Kidney epithelial cell (primary cell): ENCODE measurements around the gene CIB1. TPM values are rescaled to one million over a fixed set of nuclear protein-coding genes. Genes with fewer than 3 reads are reported as not detected.

ENCODE experiments used
- DNase-seq: peaks from one replicate; pipeline ENCODE4 v3.0.0-alpha.2; 2010; ENCODE audit warnings: low read depth
- H3K27me3 ChIP-seq: 2 replicates; pipeline ENCODE4 v1.6.0; 2011; ENCODE audit warnings: low read length; ENCODE audit not compliant: control insufficient read depth, insufficient read depth
- H3K36me3 ChIP-seq: 2 replicates; pipeline ENCODE4 v1.5.1; 2011; ENCODE audit warnings: low read length; ENCODE audit not compliant: control insufficient read depth, insufficient read depth
- H3K4me3 ChIP-seq: 2 replicates; pipeline ENCODE4 v1.5.1; 2011; ENCODE audit warnings: low read depth, mild to moderate bottlenecking, control low read depth, low read length
- CTCF ChIP-seq: IDR thresholded peaks from 2 replicates; pipeline ENCODE4 v1.5.1; 2011; ENCODE audit warnings: mild to moderate bottlenecking, moderate library complexity, low read length, control low read depth, inconsistent platforms; ENCODE audit not compliant: insufficient read depth, poor library complexity, severe bottlenecking
- total RNA-seq: library from RNA; depleted of rRNA; stranded (reverse); fragments of >200 nt; gene quantifications from 2 replicates; pipeline ENCODE4 v1.2.3, GENCODE V29; 2015

CIB1 gene
- total RNA-seq, 1 donor from 2014 or later: 33.6 TPM

DNA sequence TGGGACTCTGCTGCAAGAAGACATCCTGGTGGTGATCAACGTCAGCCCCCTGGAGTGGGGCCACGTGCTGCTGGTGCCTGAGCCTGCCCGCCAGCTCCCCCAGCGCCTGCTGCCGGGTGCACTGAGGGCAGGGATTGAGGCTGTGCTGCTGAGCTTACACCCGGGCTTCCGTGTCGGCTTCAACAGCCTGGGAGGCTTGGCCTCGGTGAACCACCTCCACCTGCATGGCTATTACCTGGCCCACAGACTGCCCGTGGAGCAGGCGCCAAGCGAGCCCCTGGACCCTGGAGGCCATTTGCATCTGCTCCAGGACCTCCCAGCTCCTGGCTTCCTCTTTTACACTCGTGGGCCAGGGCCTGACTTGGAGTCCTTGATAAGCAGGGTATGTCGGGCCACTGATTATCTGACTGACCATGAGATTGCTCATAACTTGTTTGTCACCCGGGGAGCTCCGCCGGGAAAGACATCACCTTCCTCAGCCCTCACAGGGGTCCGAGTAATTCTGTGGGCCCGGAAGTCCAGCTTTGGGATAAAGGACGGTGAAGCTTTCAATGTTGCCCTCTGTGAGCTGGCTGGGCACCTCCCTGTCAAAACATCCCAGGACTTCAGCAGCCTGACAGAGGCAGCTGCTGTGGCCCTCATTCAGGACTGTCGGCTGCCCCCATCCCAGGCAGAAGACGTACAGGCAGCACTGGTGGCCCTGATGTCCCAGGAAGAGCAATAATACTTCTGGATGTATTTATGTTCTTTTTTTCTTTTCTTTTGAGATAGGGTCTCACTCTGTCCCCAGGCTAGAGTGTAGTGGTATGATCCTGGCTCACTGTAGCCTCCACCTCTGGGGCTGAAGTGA, 7.8 kb upstream of the CIB1 start:
- H3K36me3 ChIP-seq: no peaks in the 10 kb centered on the region
- H3K27me3 ChIP-seq: no peaks in the 10 kb centered on the region
- TF ChIP-seq CTCF: no peak
- no peak overlapping the region for H3K4me3 ChIP-seq
- DNase-seq: no peak

DNA sequence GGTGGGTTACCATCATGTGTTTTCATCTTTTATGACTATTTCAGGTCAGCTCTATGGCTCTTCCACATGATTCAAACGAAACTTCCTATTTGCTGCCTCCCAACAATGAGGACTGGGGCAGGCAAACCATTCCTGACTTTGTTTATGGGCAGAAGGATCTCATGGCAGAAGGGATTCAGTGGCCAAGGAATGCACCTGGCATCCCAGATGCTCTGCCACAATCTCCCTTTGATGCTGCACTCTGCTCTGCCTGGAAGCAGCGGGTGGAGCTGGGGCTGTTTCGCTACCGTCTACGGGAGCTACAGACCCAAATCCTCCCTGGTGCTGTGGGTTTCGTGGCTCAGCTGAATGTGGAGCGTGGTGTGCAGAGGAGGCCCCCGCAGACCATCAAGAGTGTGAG, 7.1 kb upstream of the CIB1 start:
- TF ChIP-seq CTCF: no peak
- H3K27me3 ChIP-seq: no peaks in the 10 kb centered on the region
- no peaks in the 10 kb centered on the region for H3K36me3 ChIP-seq
- no peak for DNase-seq
- H3K4me3 ChIP-seq: no peak overlapping the region

GRCh38 chr15:90239371-90239770, 5.6 kb upstream of the CIB1 start:
- no peaks in the 10 kb centered on the region for H3K36me3 ChIP-seq
- no peak for DNase-seq
- H3K4me3 ChIP-seq: no peak overlapping the region
- TF ChIP-seq CTCF: no peak
- H3K27me3 ChIP-seq: no peaks in the 10 kb centered on the region

DNA sequence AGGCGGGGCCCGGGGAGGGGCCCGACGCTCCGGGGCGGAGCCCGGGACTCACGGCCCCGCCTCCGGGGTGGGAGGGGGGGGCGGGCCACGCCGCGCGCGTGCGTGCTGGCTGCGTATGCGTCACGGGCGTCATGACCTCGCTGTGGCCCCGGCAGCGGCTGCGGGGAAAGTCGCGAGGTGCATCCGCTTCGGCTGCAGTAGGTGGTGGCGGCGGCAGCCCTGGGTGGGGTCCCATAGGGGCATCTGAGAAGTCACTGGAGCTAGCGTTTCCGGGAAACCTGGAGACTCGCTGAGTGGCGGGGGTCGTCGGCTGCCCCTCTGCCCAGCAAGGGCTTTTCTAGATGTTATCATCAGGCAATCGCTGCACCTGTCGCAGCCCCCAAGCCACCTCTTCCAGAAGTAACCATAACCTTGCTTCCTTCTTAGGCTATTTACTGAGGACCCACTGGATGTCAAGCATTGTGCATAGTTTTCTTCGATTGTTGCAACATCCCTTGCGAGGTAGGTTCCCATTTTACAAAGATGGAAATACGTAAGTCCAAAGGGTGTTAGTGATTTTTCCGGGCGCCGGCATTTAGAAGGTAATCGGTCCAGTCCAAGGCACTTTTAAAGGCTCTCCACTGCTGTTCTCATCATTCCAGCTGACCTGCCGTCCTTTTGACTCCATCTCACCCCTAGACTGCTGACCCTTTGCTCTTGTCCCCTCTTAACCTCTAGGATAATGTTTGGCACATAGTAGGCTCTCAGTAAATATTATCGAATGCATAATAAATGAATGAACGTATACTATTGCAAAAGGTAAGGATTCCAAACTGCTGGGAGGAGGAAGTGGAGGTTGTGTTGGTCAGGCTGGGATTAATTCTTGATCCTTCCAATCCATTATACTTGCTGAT, 601 bp upstream of the CIB1 start, which contains the start of gene GDPGP1:
TSS of gene GDPGP1 (plus strand) at position 114 of the 893 bp plus-strand sequence. CDS start 6,700 bp downstream, outside the sequence.
- peak within 1 kb of the TSS; percentile 75 for H3K4me3 ChIP-seq
- TF ChIP-seq CTCF: no peak
- DNase-seq: no peak

GRCh38 chr15:90232941-90233386, 777 bp downstream of the CIB1 start:
- H3K27me3 ChIP-seq: no peaks in the 10 kb centered on the region
- H3K36me3 ChIP-seq: peaks cover 3% of the 10 kb centered on the region
- H3K4me3 ChIP-seq: peak overlapping the region; percentile 75
- peak; percentile 41 for TF ChIP-seq CTCF
- no peak for DNase-seq

More for the DNA sequence above, 601 bp upstream of the CIB1 start, which contains the start of gene GDPGP1:
- Histone ChIP-seq H3K27me3 (no peaks in the 10 kb centered on the region), H3K36me3 (peaks cover 3% of the 10 kb centered on the region)
